Umbilical cord (tissue), 2 donors: ENCODE measurements around the gene TCP11L2. TPM values are rescaled to one million over a fixed set of nuclear protein-coding genes. Genes with fewer than 3 reads are reported as not detected.

ENCODE experiments used
- DNase-seq: peaks from one replicate; pipeline ENCODE4 v3.0.0-alpha.2; 2015; ENCODE audit warnings: low spot score
- total RNA-seq: library from RNA; depleted of rRNA; stranded (reverse); fragments of >200 nt; gene quantifications from one replicate; pipeline ENCODE4 v1.2.3, GENCODE V29; 2014; ENCODE audit warnings: low replicate concordance; ENCODE audit not compliant: insufficient read depth

Gene TCP11L2
- total RNA-seq, result 46.0 TPM

DNA sequence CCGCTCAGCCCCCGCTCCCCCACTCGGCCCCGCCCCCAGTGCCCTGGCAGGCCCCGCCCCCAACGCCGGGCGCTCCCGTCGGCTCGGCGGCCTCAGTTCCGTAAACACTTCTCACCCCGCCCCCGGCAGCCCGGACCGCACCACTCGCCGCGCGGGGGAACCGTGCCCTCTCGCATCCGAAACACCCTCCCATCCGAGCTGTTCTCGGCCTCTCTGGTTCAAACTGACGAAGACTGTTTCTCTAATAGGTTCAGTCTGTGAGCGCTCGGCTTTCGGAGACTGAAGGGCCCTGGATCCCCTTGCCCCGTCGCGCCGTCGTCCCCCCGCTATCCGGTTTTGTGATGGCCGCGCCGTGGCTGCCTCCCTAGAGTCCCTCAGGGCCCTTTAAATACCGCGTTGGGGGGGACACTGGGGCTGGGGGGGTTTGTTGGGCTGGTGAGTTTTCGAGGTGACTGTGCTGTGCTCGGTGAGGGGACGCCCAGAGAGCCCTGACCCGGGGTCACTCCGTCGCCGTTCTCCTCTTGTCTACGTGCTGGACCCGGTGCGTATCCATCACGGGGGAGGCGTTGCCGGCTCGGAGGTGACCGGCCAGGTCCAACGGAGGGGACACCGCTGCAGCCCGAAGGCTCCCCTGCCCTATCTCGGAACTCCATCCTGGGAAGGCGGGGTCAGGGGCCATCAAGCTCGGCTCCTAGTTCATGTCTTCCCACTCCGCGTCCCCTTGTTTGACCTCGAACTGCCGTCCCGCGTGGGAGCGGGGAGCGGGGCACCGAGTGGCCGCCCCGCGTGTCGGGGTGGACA is at the start of gene TCP11L2:
Gene TCP11L2, plus strand, starts transcription at position 333 of the 801 bp plus-strand sequence. CDS start 8,343 bp downstream, outside the sequence.
- peak; percentile 89 for DNase-seq

GRCh38 chr12:106254724-106255123 is 47.8 kb upstream of the TCP11L2 start:
- no peak for DNase-seq

DNA sequence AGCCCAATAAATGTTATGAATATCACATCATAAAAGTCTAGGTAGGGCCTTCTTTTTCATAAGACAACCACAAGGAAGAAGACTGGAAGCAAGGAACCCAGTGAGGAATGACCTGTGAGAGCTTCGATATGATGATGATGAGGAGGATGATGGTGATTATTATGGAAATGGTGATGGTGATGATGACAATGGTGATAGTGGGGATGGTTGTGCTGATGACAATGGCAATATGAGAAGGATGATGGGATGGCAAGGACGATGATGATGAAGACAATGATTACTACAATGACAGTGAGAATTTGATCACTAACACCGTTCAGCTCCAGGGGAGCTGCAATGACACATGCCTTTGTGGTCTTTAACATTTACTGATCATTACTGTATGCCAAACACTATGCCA is 47.0 kb upstream of the TCP11L2 start:
- DNase-seq, result no peak

- no peak for DNase-seq
These were observed 46.6 kb upstream of the TCP11L2 start for GRCh38 chr12:106255952-106256351.

DNA sequence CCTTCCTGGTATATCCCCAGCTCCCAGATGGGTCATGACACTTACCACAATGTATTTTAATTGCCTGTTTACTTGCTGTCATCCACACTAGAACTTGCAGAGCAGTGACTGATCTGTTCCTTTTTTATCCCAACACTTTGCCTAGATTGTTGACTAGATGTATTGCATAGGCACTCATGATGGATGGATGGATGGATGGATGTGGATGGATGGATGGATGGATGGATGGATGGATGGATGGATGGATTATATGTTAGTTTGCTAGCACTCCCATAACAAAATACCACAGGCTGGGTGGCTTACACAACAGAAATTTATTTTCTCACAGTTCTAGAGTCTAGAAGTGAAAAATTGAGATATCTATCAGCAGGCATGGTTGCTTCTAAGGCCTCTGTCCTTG is 46.0 kb upstream of the TCP11L2 start:
- no peak for DNase-seq

DNA sequence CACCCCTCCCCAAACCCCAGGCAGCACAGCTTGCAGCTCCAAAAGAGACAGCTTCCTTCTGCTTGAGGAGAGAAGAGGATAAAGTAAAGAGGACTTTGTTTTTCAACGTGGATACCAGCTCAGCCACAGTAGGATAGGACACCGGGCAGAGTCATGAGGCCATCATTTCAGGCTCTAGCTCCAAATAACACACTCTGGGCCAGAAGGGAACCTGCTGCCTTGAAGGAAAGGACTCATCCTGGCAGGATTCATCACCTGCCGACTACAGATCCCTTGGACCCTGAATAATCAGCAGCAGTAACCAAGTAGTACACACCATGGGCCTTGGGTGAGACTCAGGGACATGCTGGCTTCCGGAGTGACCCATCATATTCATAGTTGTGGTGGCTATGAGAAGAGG is 44.3 kb upstream of the TCP11L2 start:
- no peak for DNase-seq

GRCh38 chr12:106258935-106259334 is 43.6 kb upstream of the TCP11L2 start:
- no peak for DNase-seq

DNA sequence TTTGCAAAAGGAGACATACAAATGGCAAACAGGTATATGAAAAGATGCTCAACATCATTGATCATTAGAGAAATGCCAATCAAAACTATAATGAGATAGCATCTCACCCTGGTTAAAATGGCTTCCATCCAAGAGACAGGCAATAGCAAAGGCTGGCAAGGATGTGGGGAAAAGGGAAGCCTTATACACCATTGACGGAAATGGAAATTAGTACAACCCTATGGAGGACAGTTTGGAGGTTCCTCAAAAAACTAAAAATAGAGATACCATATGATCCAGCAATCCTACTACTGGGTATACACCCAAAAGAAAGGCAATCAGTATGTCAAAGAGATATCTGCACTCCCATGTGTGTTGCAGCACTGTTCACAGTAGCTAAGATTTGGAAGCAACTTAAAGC is 37.4 kb upstream of the TCP11L2 start:
- no peak for DNase-seq

DNA sequence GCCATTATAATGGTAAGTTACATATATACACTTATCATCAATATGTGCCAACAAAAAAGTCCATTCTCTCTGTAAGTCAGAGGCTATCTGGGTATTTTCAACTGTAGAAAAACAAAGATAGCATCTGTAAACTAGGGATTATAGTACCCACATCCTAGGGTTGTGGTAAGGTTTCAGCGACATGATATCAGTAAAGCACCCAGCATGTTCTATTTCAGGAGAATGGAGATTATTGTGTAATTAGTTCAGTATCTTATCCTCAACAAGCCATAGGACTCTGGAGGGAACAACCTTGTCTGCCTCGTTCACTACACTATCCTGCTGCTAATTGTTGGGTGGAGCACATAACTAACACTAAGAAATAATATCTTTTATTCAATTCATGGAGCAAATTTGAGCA is 35.0 kb upstream of the TCP11L2 start:
- DNase-seq, result no peak

DNA sequence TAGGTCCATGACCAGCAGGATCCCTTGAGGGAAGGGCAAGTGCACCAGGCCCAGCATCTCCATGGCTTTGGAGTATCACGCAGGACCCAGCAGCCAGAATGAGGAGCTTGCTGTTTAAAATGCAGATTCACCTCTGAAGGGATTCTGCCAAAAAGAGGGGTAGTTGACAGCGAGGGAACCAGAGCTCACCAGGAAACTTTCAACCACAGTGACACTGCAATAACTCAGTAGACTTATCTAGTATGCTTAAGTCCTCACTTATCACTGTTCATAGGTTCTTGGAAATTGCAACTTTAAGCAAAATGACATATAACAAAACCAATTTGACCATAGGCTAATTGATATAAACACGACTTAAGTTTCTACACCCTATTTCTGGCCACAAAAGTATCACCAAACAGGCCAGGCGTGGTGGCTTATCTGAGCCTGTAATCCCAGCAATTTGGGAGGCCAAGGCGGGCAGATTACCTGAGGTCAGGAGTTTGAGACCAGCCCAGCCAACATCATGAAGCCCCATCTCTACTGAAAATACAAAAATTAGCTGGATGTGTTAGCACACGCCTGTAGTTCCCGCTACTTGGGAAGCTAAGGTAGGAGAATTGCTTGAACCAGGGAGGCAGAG is 33.3 kb upstream of the TCP11L2 start:
- DNase-seq, result no peak

GRCh38 chr12:106271575-106272505 is 30.7 kb upstream of the TCP11L2 start:
- DNase-seq, result no peak

- no peak for DNase-seq
These were observed 29.0 kb upstream of the TCP11L2 start for GRCh38 chr12:106273491-106273890.

DNA sequence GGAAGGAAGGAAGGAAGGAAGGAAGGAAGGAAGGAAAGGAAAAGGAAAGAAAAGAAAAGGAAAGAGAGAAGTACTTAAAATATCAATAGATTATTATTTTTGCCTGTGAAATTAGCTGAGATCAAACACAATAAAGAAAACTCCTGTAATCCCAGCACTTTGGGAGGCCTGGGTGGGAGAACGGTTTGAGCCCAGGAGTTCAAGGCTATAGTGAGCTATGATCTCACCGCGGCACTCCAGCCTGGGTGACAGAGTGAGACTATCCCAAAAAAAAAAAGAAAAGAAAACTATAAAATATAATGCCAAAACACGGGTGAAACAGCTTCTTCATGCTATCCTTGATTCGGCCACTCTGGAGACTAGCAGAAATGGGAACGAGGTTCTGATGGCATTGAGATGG is 28.5 kb upstream of the TCP11L2 start:
- no peak for DNase-seq

- DNase-seq, result no peak
These were observed 27.9 kb upstream of the TCP11L2 start for GRCh38 chr12:106274575-106275121.

GRCh38 chr12:106275458-106275857 is 27.1 kb upstream of the TCP11L2 start:
- no peak for DNase-seq

DNA sequence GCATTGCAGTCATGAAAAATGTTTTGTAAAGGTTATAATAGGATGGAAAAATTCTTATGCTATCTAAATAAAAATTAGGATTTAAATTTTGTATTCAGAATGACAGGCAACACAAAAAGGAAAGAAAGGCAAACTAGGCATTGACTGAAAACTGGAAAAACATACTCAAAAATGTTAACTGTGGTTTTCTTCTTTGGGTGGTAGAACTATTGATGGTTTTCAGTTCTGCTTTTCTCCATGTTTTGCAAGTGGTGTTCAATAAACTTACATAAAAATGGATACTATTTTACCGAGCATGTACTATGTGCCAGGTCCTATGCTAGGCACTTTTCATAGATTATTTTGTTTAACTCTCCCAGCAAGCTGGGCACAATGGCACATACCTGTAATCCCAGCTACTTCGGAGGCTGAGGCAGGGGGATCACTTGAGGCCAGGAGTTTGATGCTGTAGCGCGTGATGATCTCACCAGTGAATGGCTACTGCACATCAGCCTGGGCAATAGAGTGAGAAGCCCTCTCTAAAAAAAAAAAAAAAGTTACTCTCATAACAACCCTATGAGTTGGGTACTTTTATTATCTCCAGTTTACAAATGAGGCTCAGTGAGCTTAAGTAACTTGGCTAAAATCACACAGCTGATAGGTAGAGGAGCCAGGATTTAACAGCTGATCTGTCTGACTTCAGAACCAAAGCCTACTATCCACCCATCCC is 26.3 kb upstream of the TCP11L2 start:
- DNase-seq, result peak; percentile 12

GRCh38 chr12:106280106-106280505 is 22.4 kb upstream of the TCP11L2 start:
- no peak for DNase-seq

DNA sequence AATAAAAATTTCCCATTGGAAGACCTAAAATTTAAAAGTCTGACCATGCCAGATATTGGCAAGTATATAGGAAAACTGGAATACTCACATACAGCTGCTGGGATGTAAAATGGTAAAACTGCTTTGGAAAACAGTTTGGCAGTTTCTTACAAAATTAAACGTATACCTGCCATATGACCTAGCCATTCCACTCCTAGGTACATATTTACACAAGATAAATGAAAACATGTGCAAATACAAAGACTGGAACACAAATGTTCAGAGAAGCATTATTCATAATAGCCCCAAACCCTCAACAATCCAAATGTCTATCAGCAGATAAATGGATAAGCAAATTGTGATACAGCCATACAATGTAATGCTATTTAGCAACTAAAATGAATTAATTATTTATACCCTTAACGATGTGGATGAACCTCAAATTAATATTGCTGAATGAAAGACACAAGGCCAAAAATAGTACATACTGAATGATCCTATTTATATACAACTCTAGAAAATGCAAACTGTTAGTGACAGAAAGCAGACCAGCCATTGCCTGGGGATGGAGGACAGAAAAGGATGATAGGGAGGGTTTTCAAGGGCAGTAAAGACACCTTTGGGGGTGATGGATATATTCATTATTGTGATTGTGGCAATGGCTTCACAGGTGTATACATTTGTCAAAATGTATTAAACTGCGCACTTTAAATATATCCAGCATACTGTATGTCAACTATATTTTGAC is 21.3 kb upstream of the TCP11L2 start:
- no peak for DNase-seq

DNA sequence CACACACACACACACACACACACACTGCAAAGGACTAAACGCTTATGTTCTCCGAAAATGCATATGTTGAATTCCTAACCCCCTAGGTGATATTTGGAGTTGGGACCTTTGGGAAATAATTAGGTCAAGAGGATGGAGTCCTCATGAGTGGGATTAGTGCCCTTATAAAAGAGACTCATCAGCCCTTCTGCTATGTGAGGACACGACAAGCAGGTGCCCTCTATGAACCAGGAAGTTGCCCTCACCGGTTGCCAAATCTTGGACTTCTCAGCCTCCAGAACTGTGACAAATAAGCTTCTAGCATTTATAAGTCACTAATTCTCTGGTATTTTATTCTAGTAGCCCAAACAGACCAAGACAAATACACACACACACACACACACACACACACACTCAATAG is 20.7 kb upstream of the TCP11L2 start:
- no peak for DNase-seq

GRCh38 chr12:106282457-106283097 is 20.0 kb upstream of the TCP11L2 start:
- DNase-seq, result peak; percentile 17
